ENCODE data around the gene CD28. TPM values are rescaled to one million over a fixed set of nuclear protein-coding genes. Genes with fewer than 3 reads are reported as not detected.
A peak's percentile ranks its signal among the peaks of the same experiment; 100 is the strongest.
"Not testable (repeated sequence)": the region's sequence is repeated elsewhere in the genome, so short reads cannot be mapped to it uniquely, and the experiment has no call there.

The CD28 gene
- total RNA-seq, 1 donor from 2014 or later = 0.92 TPM

GRCh38 chr2:203685081-203685621, 21.3 kb upstream of the CD28 start:
- DNase-seq = no peak
- intact Hi-C loops (cut with micrococcal nuclease) = no loop called here
- peak; percentile 54 for ATAC-seq

GRCh38 chr2:203685789-203686420, 20.5 kb upstream of the CD28 start:
- ATAC-seq (no peak), DNase-seq (no peak)
- intact Hi-C loops (cut with micrococcal nuclease) = no loop called here

GRCh38 chr2:203687165-203687564, 19.3 kb upstream of the CD28 start:
- intact Hi-C loops (cut with micrococcal nuclease) = no loop called here
- ATAC-seq = no peak
- no peak for DNase-seq

GRCh38 chr2:203688798-203689197, 17.6 kb upstream of the CD28 start:
- intact Hi-C loops (cut with micrococcal nuclease) = no loop called here
- ATAC-seq (peak; percentile 79), DNase-seq (peak; percentile 71)

GRCh38 chr2:203689426-203690116, 16.9 kb upstream of the CD28 start:
- ATAC-seq (no peak), DNase-seq (no peak)
- intact Hi-C loops (cut with micrococcal nuclease) = no loop called here

GRCh38 chr2:203690117-203690431, 16.4 kb upstream of the CD28 start:
- DNase-seq = no peak
- ATAC-seq = no peak
- intact Hi-C loops (cut with micrococcal nuclease) = no loop called here

- intact Hi-C loops (cut with micrococcal nuclease) = no loop called here
- ATAC-seq (no peak), DNase-seq (no peak)
Observed at GRCh38 chr2:203690441-203691047, 15.9 kb upstream of the CD28 start.

- no peak for DNase-seq
- peak; percentile 12 for ATAC-seq
- intact Hi-C loops (cut with micrococcal nuclease) = no loop called here
Observed at GRCh38 chr2:203691149-203691548, 15.3 kb upstream of the CD28 start.

- peak; percentile 73 for ATAC-seq
Observed at GRCh38 chr2:203692031-203692710, 14.3 kb upstream of the CD28 start.

GRCh38 chr2:203693242-203693879, 13.1 kb upstream of the CD28 start:
- DNase-seq (no peak), ATAC-seq (no peak)
- intact Hi-C loops (cut with micrococcal nuclease) = no loop called here

More at GRCh38 chr2:203692031-203692710, 14.3 kb upstream of the CD28 start:
- no peak for DNase-seq
- intact Hi-C loops (cut with micrococcal nuclease) = no loop called here

- DNase-seq = no peak
- intact Hi-C loops (cut with micrococcal nuclease) = no loop called here
- ATAC-seq = no peak
Observed at GRCh38 chr2:203694191-203694590, 12.2 kb upstream of the CD28 start.

- DNase-seq = no peak
- no peak for ATAC-seq
- intact Hi-C loops (cut with micrococcal nuclease) = no loop called here
Observed at GRCh38 chr2:203697190-203697589, 9.2 kb upstream of the CD28 start.

GRCh38 chr2:203697763-203698162, 8.7 kb upstream of the CD28 start:
- ATAC-seq; DNase-seq; intact Hi-C loops (cut with micrococcal nuclease): not testable (repeated sequence)

GRCh38 chr2:203698410-203698809, 8.0 kb upstream of the CD28 start:
- ATAC-seq; DNase-seq; intact Hi-C loops (cut with micrococcal nuclease): not testable (repeated sequence)

- intact Hi-C loops (cut with micrococcal nuclease) = no loop called here
- ATAC-seq = no peak
- no peak for DNase-seq
Observed at GRCh38 chr2:203704430-203704829, 2.0 kb upstream of the CD28 start.

GRCh38 chr2:203705178-203705577, 1.3 kb upstream of the CD28 start:
- DNase-seq = no peak
- intact Hi-C loops (cut with micrococcal nuclease) = no loop called here
- ATAC-seq = no peak

GRCh38 chr2:203707530-203707929, 1.1 kb downstream of the CD28 start:
- intact Hi-C loops (cut with micrococcal nuclease) = no loop called here
- DNase-seq (no peak), ATAC-seq (no peak)

- ATAC-seq = no peak
- intact Hi-C loops (cut with micrococcal nuclease) = no loop called here
- no peak for DNase-seq
Observed at GRCh38 chr2:203708846-203709396, 2.5 kb downstream of the CD28 start.

- DNase-seq (no peak), ATAC-seq (peak; percentile 38)
- intact Hi-C loops (cut with micrococcal nuclease) = no loop called here
Observed at GRCh38 chr2:203709416-203710040, 3.1 kb downstream of the CD28 start.
